ENCODE results near the gene FTO. TPM values are rescaled to one million over a fixed set of nuclear protein-coding genes. Genes with fewer than 3 reads are reported as not detected.
"Not testable (repeated sequence)": the region's sequence is repeated elsewhere in the genome, so short reads cannot be mapped to it uniquely, and the experiment has no call there.

FTO gene
- total and polyA plus RNA-seq, 2 experiments from 2014 or later, result 46.8 to 77.7 TPM

GRCh38 chr16:53680756-53681155 is 23.2 kb upstream of the FTO start:
- Histone ChIP-seq H3K4me3 (no peak overlapping the region), H3K27ac (no peak overlapping the region), H3K9me2 (replicated peaks; ENCODE audit: insufficient read depth) (no peaks in the 10 kb centered on the region), H3K4me1 (ENCODE audit: insufficient read depth) (no peaks in the 10 kb centered on the region), H3K36me3 (replicated peaks; ENCODE audit: insufficient read depth, low read depth) (no peaks in the 10 kb centered on the region), H2AFZ (no peak overlapping the region), H3K9me3 (ENCODE audit: low read depth) (no peaks in the 10 kb centered on the region), H4K20me1 (ENCODE audit: insufficient read depth, poor library complexity, severe bottlenecking) (no peaks in the 10 kb centered on the region), H3K79me2 (no peaks in the 10 kb centered on the region), H3K27me3 (no peaks in the 10 kb centered on the region), H3K4me2 (no peak overlapping the region)
- WGBS (ENCODE audit: low lambda C conversion rate, missing lambda C conversion rate), result 91% methylated on average over 2 of the region's 2 CpGs
- TF ChIP-seq EZH2 (IDR thresholded peaks at IDR 0.05; ENCODE audit: borderline replicate concordance) (no peak), EZH2phosphoT487 (IDR thresholded peaks at IDR 0.05; ENCODE audit: low read depth, severe bottlenecking, unreplicated experiment) (no peak), CTCF (IDR thresholded peaks at IDR 0.05; ENCODE audit: poor library complexity) (no peak)
- DNase-seq (ENCODE audit: low spot score), result no peak

- Histone ChIP-seq H3K79me2 (no peaks in the 10 kb centered on the region), H3K4me2 (no peak overlapping the region), H3K27ac (no peak overlapping the region), H3K36me3 (replicated peaks; ENCODE audit: insufficient read depth, low read depth) (no peaks in the 10 kb centered on the region), H2AFZ (no peak overlapping the region), H3K4me1 (ENCODE audit: insufficient read depth) (no peaks in the 10 kb centered on the region), H3K4me3 (no peak overlapping the region), H3K9me2 (replicated peaks; ENCODE audit: insufficient read depth) (no peaks in the 10 kb centered on the region), H3K9me3 (ENCODE audit: low read depth) (no peaks in the 10 kb centered on the region), H4K20me1 (ENCODE audit: insufficient read depth, poor library complexity, severe bottlenecking) (no peaks in the 10 kb centered on the region), H3K27me3 (no peaks in the 10 kb centered on the region)
- no peak for DNase-seq (ENCODE audit: low spot score)
- WGBS (ENCODE audit: low lambda C conversion rate, missing lambda C conversion rate), result 86% methylated on average over 2 of the region's 2 CpGs
- TF ChIP-seq CTCF (IDR thresholded peaks at IDR 0.05; ENCODE audit: poor library complexity) (no peak), EZH2phosphoT487 (IDR thresholded peaks at IDR 0.05; ENCODE audit: low read depth, severe bottlenecking, unreplicated experiment) (no peak), EZH2 (IDR thresholded peaks at IDR 0.05; ENCODE audit: borderline replicate concordance) (no peak)
Measured at GRCh38 chr16:53681354-53681753, 22.6 kb upstream of the FTO start.

- not testable (repeated sequence) for H3K9me2 ChIP-seq (replicated peaks; ENCODE audit: insufficient read depth); H2AFZ ChIP-seq; DNase-seq (ENCODE audit: low spot score); H3K4me2 ChIP-seq; H4K20me1 ChIP-seq (ENCODE audit: insufficient read depth, poor library complexity, severe bottlenecking); H3K4me3 ChIP-seq; H3K9me3 ChIP-seq (ENCODE audit: low read depth); H3K4me1 ChIP-seq (ENCODE audit: insufficient read depth); H3K27ac ChIP-seq; H3K79me2 ChIP-seq; H3K27me3 ChIP-seq; H3K36me3 ChIP-seq (replicated peaks; ENCODE audit: insufficient read depth, low read depth)
- 92% methylated on average over 3 of the region's 3 CpGs for WGBS (ENCODE audit: low lambda C conversion rate, missing lambda C conversion rate)
Measured at GRCh38 chr16:53685334-53685733, 18.6 kb upstream of the FTO start.

- no peak for DNase-seq (ENCODE audit: low spot score)
Measured at GRCh38 chr16:53686710-53687109, 17.2 kb upstream of the FTO start.

More at GRCh38 chr16:53686710-53687109, 17.2 kb upstream of the FTO start:
- H2AFZ ChIP-seq, result no peak overlapping the region
- H3K79me2 ChIP-seq, result no peaks in the 10 kb centered on the region
- H3K4me1 ChIP-seq (ENCODE audit: insufficient read depth), result no peaks in the 10 kb centered on the region
- no peaks in the 10 kb centered on the region for H3K9me3 ChIP-seq (ENCODE audit: low read depth)
- WGBS (ENCODE audit: low lambda C conversion rate, missing lambda C conversion rate), result 90% methylated on average over 3 of the region's 3 CpGs
- TF ChIP-seq EZH2phosphoT487 (IDR thresholded peaks at IDR 0.05; ENCODE audit: low read depth, severe bottlenecking, unreplicated experiment) (no peak), EZH2 (IDR thresholded peaks at IDR 0.05; ENCODE audit: borderline replicate concordance) (no peak), CTCF (IDR thresholded peaks at IDR 0.05; ENCODE audit: poor library complexity) (no peak)
- H3K36me3 ChIP-seq (replicated peaks; ENCODE audit: insufficient read depth, low read depth), result no peaks in the 10 kb centered on the region
- no peak overlapping the region for H3K4me3 ChIP-seq
- H3K4me2 ChIP-seq, result no peak overlapping the region
- H3K9me2 ChIP-seq (replicated peaks; ENCODE audit: insufficient read depth), result no peaks in the 10 kb centered on the region
- no peak overlapping the region for H3K27ac ChIP-seq
- H4K20me1 ChIP-seq (ENCODE audit: insufficient read depth, poor library complexity, severe bottlenecking), result no peaks in the 10 kb centered on the region
- H3K27me3 ChIP-seq, result no peaks in the 10 kb centered on the region

Measured in hepatocyte (in vitro differentiated cells).